HEK293 (cell line): Measurements from ENCODE around the gene DLG2.

ENCODE experiments used
- CTCF ChIA-PET: fragments of 350-600 bp; formaldehyde crosslinking; extraction: SDS; loops from one replicate; lab custom pipeline; 2021; ENCODE audit warnings: antibody characterized with exemption; lab: Yijun Ruan, JAX
- POLR2A ChIA-PET: fragments of 300-600 bp; formaldehyde crosslinking; extraction: SDS; loops from one replicate; lab custom pipeline; 2020; ENCODE audit warnings: antibody characterized with exemption, inconsistent platforms; lab: Yijun Ruan, JAX
- H3K27ac ChIP-seq: fragments of 200-500 bp; sonication (Bioruptor generic); 2 replicates; pipeline ENCODE4 v1.5.1; 2014; ENCODE audit warnings: low read depth, low read length, control low read depth, inconsistent platforms; ENCODE audit errors: extremely low read depth
- H3K36me3 ChIP-seq, 2 experiments: fragments of 200-500 bp in 1 of 2; sonication (Bioruptor generic) in 1 of 2; 1 replicate in 1 of 2; 2 replicates in 1 of 2; pipeline ENCODE4 v1.5.1; 2014 to 2017; ENCODE audit warnings: inconsistent platforms in 2 of 2, low read length in 2 of 2; ENCODE audit not compliant: control insufficient read depth in 2 of 2, insufficient read depth in 1 of 2
- H3K4me1 ChIP-seq: fragments of 200-500 bp; sonication (Bioruptor generic); 2 replicates; pipeline ENCODE4 v1.5.1; 2014; ENCODE audit warnings: mild to moderate bottlenecking, low read length, inconsistent platforms; ENCODE audit not compliant: control insufficient read depth, insufficient read depth
- H3K4me3 ChIP-seq: 2 replicates; pipeline ENCODE4 v1.5.1; 2011; ENCODE audit warnings: low read depth, mild to moderate bottlenecking, control low read depth, low read length, moderate library complexity
- H3K9me3 ChIP-seq: fragments of 200-500 bp; sonication (Bioruptor generic); 2 replicates; pipeline ENCODE4 v1.5.1; 2014; ENCODE audit warnings: low read depth, low read length, inconsistent platforms; ENCODE audit not compliant: control insufficient read depth, insufficient read depth
- GLI2 ChIP-seq: fragments of 450-650 bp; formaldehyde crosslinking; IDR thresholded peaks from 2 replicates; pipeline ENCODE4; 2017; ENCODE audit warnings: missing biosample characterization, missing genetic modification characterization, low read depth, borderline replicate concordance
- KLF16 ChIP-seq: fragments of 450-650 bp; formaldehyde crosslinking; IDR thresholded peaks from 2 replicates; pipeline ENCODE4 v1.5.1; 2017; ENCODE audit warnings: missing biosample characterization, missing genetic modification characterization
- MEIS1 ChIP-seq: sonication (generic); formaldehyde crosslinking; IDR thresholded peaks from 2 replicates; pipeline ENCODE4 v1.8.1; 2022; ENCODE audit warnings: missing genetic modification reagents, mild to moderate bottlenecking, borderline replicate concordance
- SCRT1 ChIP-seq: fragments of 450-650 bp; formaldehyde crosslinking; IDR thresholded peaks from 2 replicates; pipeline ENCODE4 v1.5.1; 2016; ENCODE audit warnings: missing biosample characterization, missing genetic modification characterization, borderline replicate concordance
- ZNF292 ChIP-seq: fragments of 450-650 bp; formaldehyde crosslinking; IDR thresholded peaks from 2 replicates; pipeline ENCODE4 v1.5.1; 2016; ENCODE audit warnings: low read depth, missing biosample characterization, missing genetic modification characterization, borderline replicate concordance
- ZNF324 ChIP-seq: fragments of 450-650 bp; formaldehyde crosslinking; IDR thresholded peaks from 2 replicates; pipeline ENCODE4 v1.5.1; 2016; ENCODE audit warnings: missing biosample characterization, missing genetic modification characterization
- ZNF548 ChIP-seq: fragments of 450-650 bp; formaldehyde crosslinking; IDR thresholded peaks from 2 replicates; pipeline ENCODE4 v1.5.1; 2016; ENCODE audit warnings: missing biosample characterization, missing genetic modification characterization
- ZNF621 ChIP-seq: fragments of 450-650 bp; formaldehyde crosslinking; IDR thresholded peaks from 2 replicates; pipeline ENCODE4 v1.5.1; 2017; ENCODE audit warnings: missing biosample characterization, missing genetic modification characterization
- TF ChIP-seq, protein P1 (sequence below): fragments of 450-650 bp; formaldehyde crosslinking; IDR thresholded peaks from 2 replicates; pipeline ENCODE4 v1.5.1; 2017; ENCODE audit warnings: missing biosample characterization, missing genetic modification characterization
- TF ChIP-seq, protein P2 (sequence below): fragments of 450-650 bp; formaldehyde crosslinking; IDR thresholded peaks from 2 replicates; pipeline ENCODE4 v1.5.1; 2016; ENCODE audit warnings: missing biosample characterization, missing genetic modification characterization
- TF ChIP-seq, protein P3 (sequence below): fragments of 450-650 bp; IDR thresholded peaks from 2 replicates; pipeline ENCODE4 v1.5.1; 2018; ENCODE audit warnings: missing biosample characterization, mild to moderate bottlenecking, missing genetic modification characterization
- TF ChIP-seq, protein P4 (sequence below): fragments of 450-650 bp; formaldehyde crosslinking; IDR thresholded peaks from 2 replicates; pipeline ENCODE4 v1.5.1; 2016; ENCODE audit warnings: missing biosample characterization, missing genetic modification characterization
- TF ChIP-seq, protein P5 (sequence below): fragments of 450-650 bp; formaldehyde crosslinking; IDR thresholded peaks from 2 replicates; pipeline ENCODE4 v1.5.1; 2017; ENCODE audit warnings: missing biosample characterization, missing genetic modification characterization
- TF ChIP-seq, protein P6 (sequence below): fragments of 450-650 bp; formaldehyde crosslinking; IDR thresholded peaks from 2 replicates; pipeline ENCODE4 v1.5.1; 2016; ENCODE audit warnings: missing biosample characterization, missing genetic modification characterization, low read depth

The DLG2 gene

DNA sequence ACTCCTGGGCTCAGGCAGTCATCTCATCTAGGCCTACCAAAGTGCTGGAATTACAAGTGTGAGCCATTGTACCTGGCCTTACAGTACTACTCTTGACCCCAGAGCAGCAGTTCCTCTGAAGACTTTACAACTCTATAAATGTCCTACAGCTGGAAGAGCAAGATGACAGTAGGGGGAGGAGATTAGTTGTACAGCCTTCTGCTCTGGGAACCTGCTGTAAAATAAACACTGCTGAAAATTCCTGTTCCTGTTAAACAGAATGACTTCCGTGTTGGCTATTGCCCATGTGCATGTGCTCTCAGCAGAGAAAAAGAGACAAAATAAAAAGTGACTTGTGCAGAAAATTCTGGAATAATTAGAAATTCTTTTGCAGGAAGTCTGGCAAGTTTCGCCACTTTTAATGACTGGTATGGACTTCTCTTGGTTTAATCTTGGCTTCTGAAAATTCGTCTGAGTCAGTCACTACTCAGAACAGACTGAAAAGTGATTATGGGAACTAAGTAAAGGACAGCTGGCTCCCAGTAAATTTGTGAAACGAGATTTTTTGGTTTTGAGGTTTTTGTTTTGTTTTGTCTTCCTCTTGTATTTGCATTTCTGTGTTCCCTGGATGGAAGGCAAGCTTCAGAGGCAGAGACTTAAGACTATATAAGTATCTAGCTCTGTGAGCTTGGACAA lies 955.7 kb downstream of the DLG2 start (continued):
- TF ChIP-seq, protein P1, sequence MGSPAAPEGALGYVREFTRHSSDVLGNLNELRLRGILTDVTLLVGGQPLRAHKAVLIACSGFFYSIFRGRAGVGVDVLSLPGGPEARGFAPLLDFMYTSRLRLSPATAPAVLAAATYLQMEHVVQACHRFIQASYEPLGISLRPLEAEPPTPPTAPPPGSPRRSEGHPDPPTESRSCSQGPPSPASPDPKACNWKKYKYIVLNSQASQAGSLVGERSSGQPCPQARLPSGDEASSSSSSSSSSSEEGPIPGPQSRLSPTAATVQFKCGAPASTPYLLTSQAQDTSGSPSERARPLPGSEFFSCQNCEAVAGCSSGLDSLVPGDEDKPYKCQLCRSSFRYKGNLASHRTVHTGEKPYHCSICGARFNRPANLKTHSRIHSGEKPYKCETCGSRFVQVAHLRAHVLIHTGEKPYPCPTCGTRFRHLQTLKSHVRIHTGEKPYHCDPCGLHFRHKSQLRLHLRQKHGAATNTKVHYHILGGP = no peak

DNA sequence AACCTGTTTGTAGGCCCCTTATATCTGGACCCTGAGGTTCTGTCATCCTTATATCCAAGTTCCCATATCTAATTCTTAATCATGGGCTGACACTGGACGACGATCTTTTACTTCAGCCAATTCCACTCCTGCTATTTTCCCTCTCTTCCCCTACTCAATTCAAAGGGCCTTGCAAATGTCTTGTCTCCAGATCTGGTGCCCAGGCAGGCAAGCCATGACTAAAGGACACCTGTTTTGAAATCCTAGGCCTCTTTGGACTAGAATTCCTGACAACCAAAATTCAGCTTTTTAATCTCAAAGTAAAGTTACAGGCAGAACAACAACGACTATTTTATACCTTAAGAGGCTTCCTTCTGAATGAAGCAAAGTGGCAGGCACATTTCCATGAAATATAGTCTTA lies 963.4 kb downstream of the DLG2 start:
- H3K4me3 ChIP-seq = no peak overlapping the region
- H3K4me1 ChIP-seq = no peaks in the 10 kb centered on the region
- TF ChIP-seq ZNF324 (tag by site-specific recombination) (no peak), GLI2 (tag by site-specific recombination) (no peak), MEIS1 (CRISPR knock-in tag) (no peak), ZNF621 (tag by site-specific recombination) (no peak), KLF16 (tag by site-specific recombination) (no peak), SCRT1 (no peak), ZNF548 (tag by site-specific recombination) (no peak), ZNF292 (tag by site-specific recombination) (no peak)
- TF ChIP-seq, protein P2, sequence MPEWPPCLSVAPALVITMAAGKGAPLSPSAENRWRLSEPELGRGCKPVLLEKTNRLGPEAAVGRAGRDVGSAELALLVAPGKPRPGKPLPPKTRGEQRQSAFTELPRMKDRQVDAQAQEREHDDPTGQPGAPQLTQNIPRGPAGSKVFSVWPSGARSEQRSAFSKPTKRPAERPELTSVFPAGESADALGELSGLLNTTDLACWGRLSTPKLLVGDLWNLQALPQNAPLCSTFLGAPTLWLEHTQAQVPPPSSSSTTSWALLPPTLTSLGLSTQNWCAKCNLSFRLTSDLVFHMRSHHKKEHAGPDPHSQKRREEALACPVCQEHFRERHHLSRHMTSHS (tag by site-specific recombination) = no peak
- TF ChIP-seq, protein P3, sequence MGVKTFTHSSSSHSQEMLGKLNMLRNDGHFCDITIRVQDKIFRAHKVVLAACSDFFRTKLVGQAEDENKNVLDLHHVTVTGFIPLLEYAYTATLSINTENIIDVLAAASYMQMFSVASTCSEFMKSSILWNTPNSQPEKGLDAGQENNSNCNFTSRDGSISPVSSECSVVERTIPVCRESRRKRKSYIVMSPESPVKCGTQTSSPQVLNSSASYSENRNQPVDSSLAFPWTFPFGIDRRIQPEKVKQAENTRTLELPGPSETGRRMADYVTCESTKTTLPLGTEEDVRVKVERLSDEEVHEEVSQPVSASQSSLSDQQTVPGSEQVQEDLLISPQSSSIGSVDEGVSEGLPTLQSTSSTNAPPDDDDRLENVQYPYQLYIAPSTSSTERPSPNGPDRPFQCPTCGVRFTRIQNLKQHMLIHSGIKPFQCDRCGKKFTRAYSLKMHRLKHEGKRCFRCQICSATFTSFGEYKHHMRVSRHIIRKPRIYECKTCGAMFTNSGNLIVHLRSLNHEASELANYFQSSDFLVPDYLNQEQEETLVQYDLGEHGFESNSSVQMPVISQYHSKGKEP (tag by site-specific recombination) = no peak
- TF ChIP-seq, protein P4, sequence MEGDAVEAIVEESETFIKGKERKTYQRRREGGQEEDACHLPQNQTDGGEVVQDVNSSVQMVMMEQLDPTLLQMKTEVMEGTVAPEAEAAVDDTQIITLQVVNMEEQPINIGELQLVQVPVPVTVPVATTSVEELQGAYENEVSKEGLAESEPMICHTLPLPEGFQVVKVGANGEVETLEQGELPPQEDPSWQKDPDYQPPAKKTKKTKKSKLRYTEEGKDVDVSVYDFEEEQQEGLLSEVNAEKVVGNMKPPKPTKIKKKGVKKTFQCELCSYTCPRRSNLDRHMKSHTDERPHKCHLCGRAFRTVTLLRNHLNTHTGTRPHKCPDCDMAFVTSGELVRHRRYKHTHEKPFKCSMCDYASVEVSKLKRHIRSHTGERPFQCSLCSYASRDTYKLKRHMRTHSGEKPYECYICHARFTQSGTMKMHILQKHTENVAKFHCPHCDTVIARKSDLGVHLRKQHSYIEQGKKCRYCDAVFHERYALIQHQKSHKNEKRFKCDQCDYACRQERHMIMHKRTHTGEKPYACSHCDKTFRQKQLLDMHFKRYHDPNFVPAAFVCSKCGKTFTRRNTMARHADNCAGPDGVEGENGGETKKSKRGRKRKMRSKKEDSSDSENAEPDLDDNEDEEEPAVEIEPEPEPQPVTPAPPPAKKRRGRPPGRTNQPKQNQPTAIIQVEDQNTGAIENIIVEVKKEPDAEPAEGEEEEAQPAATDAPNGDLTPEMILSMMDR (tag by site-specific recombination) = no peak
- TF ChIP-seq, protein P1 = no peak
- TF ChIP-seq, protein P5, sequence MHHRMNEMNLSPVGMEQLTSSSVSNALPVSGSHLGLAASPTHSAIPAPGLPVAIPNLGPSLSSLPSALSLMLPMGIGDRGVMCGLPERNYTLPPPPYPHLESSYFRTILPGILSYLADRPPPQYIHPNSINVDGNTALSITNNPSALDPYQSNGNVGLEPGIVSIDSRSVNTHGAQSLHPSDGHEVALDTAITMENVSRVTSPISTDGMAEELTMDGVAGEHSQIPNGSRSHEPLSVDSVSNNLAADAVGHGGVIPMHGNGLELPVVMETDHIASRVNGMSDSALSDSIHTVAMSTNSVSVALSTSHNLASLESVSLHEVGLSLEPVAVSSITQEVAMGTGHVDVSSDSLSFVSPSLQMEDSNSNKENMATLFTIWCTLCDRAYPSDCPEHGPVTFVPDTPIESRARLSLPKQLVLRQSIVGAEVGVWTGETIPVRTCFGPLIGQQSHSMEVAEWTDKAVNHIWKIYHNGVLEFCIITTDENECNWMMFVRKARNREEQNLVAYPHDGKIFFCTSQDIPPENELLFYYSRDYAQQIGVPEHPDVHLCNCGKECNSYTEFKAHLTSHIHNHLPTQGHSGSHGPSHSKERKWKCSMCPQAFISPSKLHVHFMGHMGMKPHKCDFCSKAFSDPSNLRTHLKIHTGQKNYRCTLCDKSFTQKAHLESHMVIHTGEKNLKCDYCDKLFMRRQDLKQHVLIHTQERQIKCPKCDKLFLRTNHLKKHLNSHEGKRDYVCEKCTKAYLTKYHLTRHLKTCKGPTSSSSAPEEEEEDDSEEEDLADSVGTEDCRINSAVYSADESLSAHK (tag by site-specific recombination) = no peak
- TF ChIP-seq, protein P6, sequence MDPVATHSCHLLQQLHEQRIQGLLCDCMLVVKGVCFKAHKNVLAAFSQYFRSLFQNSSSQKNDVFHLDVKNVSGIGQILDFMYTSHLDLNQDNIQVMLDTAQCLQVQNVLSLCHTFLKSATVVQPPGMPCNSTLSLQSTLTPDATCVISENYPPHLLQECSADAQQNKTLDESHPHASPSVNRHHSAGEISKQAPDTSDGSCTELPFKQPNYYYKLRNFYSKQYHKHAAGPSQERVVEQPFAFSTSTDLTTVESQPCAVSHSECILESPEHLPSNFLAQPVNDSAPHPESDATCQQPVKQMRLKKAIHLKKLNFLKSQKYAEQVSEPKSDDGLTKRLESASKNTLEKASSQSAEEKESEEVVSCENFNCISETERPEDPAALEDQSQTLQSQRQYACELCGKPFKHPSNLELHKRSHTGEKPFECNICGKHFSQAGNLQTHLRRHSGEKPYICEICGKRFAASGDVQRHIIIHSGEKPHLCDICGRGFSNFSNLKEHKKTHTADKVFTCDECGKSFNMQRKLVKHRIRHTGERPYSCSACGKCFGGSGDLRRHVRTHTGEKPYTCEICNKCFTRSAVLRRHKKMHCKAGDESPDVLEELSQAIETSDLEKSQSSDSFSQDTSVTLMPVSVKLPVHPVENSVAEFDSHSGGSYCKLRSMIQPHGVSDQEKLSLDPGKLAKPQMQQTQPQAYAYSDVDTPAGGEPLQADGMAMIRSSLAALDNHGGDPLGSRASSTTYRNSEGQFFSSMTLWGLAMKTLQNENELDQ (tag by site-specific recombination) = no peak
- no peak overlapping the region for H3K27ac ChIP-seq
- no peaks in the 10 kb centered on the region for H3K36me3 ChIP-seq
- no peaks in the 10 kb centered on the region for H3K9me3 ChIP-seq
- ChIA-PET POLR2A (no interaction called here), CTCF (interaction anchor here (0.6 kb wide), 1 partner anchor 1691 kb away, joined by 3 read pairs; no protein-coding TSS in a partner anchor)
